GM23338 (cell line): ENCODE data around the gene MPEG1. TPM values are rescaled to one million over a fixed set of nuclear protein-coding genes. Genes with fewer than 3 reads are reported as not detected.

ENCODE experiments used
- ATAC-seq: fragments of 200-7000 bp; cut with Tn5 transposase; 3 replicates; pipeline ENCODE4 v1.9.1; 2020
- DNase-seq: peaks from one replicate; pipeline ENCODE4 v3.0.0-alpha.2; 2015; ENCODE audit warnings: low spot score
- H2AFZ ChIP-seq: fragments of 200-600 bp; sonication (generic); 2 replicates; pipeline ENCODE4 v1.8.0; 2016; ENCODE audit warnings: antibody characterized with exemption, mild to moderate bottlenecking, moderate library complexity
- H3F3A ChIP-seq: fragments of 200-600 bp; sonication (generic); replicated peaks from 2 replicates; pipeline ENCODE4 v1.8.0; 2017; ENCODE audit warnings: antibody characterized with exemption, mixed run types, low read depth
- H3K27ac ChIP-seq: fragments of 200-600 bp; sonication (generic); 2 replicates; pipeline ENCODE4 v1.6.1; 2016; ENCODE audit warnings: low read depth
- H3K27me3 ChIP-seq: fragments of 200-600 bp; sonication (generic); 2 replicates; pipeline ENCODE4 v1.8.0; 2016; ENCODE audit warnings: mild to moderate bottlenecking, mixed run types, moderate library complexity; ENCODE audit not compliant: insufficient read depth
- H3K36me3 ChIP-seq: fragments of 200-600 bp; sonication (generic); 2 replicates; pipeline ENCODE4 v1.8.0; 2016; ENCODE audit warnings: mild to moderate bottlenecking; ENCODE audit not compliant: insufficient read depth
- H3K4me1 ChIP-seq: fragments of 200-600 bp; sonication (generic); 2 replicates; pipeline ENCODE4 v1.8.0; 2016; ENCODE audit warnings: mild to moderate bottlenecking, moderate library complexity; ENCODE audit not compliant: insufficient read depth
- H3K4me2 ChIP-seq: fragments of 200-600 bp; sonication (generic); 2 replicates; pipeline ENCODE4 v1.7.1; 2017; ENCODE audit warnings: mixed run types
- H3K4me3 ChIP-seq: fragments of 200-600 bp; sonication (generic); 2 replicates; pipeline ENCODE4 v1.6.1; 2016; ENCODE audit warnings: mixed run types
- H3K79me2 ChIP-seq: fragments of 200-600 bp; sonication (generic); replicated peaks from 2 replicates; pipeline ENCODE4 v1.8.0; 2017; ENCODE audit warnings: mild to moderate bottlenecking; ENCODE audit not compliant: insufficient read depth
- H3K9me2 ChIP-seq: fragments of 200-600 bp; sonication (generic); 2 replicates; pipeline ENCODE4 v1.8.0; 2017; ENCODE audit not compliant: insufficient read depth
- H4K20me1 ChIP-seq: fragments of 200-600 bp; sonication (generic); replicated peaks from 2 replicates; pipeline ENCODE4 v1.8.0; 2017; ENCODE audit warnings: mild to moderate bottlenecking; ENCODE audit not compliant: insufficient read depth
- H3K27ac Mint-ChIP-seq: 2 replicates; pipeline ENCODE4 v1.8.0; 2020; ENCODE audit warnings: inconsistent platforms, mild to moderate bottlenecking, moderate library complexity, mixed read lengths
- H3K27me3 Mint-ChIP-seq: 3 replicates; pipeline ENCODE4 v1.8.0; 2022; ENCODE audit warnings: low read depth, mild to moderate bottlenecking, moderate library complexity, mixed read lengths, inconsistent platforms; ENCODE audit not compliant: insufficient read depth, poor library complexity
- H3K36me3 Mint-ChIP-seq: 3 replicates; pipeline ENCODE4 v1.8.0; 2021; ENCODE audit warnings: low read depth, mild to moderate bottlenecking, inconsistent platforms, moderate library complexity, mixed read lengths
- H3K4me1 Mint-ChIP-seq: 3 replicates; pipeline ENCODE4 v1.8.0; 2020; ENCODE audit warnings: mild to moderate bottlenecking, inconsistent platforms, mixed read lengths
- H3K4me3 Mint-ChIP-seq: 3 replicates; pipeline ENCODE4 v1.8.0; 2021; ENCODE audit warnings: moderate library complexity, mild to moderate bottlenecking, inconsistent platforms, mixed read lengths
- H3K9me3 Mint-ChIP-seq: 3 replicates; pipeline ENCODE4 v1.8.0; 2020; ENCODE audit warnings: moderate library complexity, mild to moderate bottlenecking, inconsistent platforms, mixed read lengths
- CREB1 ChIP-seq: fragments of 250-450 bp; sonication (Bioruptor Pico); IDR thresholded peaks from 2 replicates; pipeline ENCODE4 v1.5.0; 2020; ENCODE audit warnings: low read depth, mild to moderate bottlenecking, moderate library complexity
- CTCF ChIP-seq, 2 experiments: fragments of 200-600 bp in 1 of 2; sonication (generic) in 1 of 2; conservative IDR thresholded peaks; 2 replicates each; pipeline versions ENCODE4 v1.5.1 to v1.6.1; 2016 to 2017; ENCODE audit warnings: antibody characterized with exemption in 2 of 2, low read depth in 2 of 2, mild to moderate bottlenecking in 2 of 2, moderate library complexity in 1 of 2
- ETS1 ChIP-seq: IDR thresholded peaks from 2 replicates; pipeline ENCODE4 v1.6.1; 2016; ENCODE audit warnings: antibody characterized with exemption
- EZH2phosphoT487 ChIP-seq: fragments of 200-600 bp; sonication (generic); IDR thresholded peaks from one replicate; pipeline ENCODE4 v1.8.1; 2018; ENCODE audit warnings: antibody characterized with exemption; ENCODE audit not compliant: unreplicated experiment
- NANOG ChIP-seq: IDR thresholded peaks from 2 replicates; pipeline ENCODE4 v1.6.1; 2016; ENCODE audit warnings: antibody characterized with exemption, borderline replicate concordance
- POLR2AphosphoS5 ChIP-seq: IDR thresholded peaks from 2 replicates; pipeline ENCODE4 v1.6.1; 2016; ENCODE audit warnings: antibody characterized with exemption, low read depth
- REST ChIP-seq: IDR thresholded peaks from one replicate; pipeline ENCODE4 v1.6.1; 2018; ENCODE audit warnings: antibody characterized with exemption; ENCODE audit not compliant: unreplicated experiment
- ZNF114 ChIP-seq: fragments of 250-450 bp; sonication (Bioruptor Pico); IDR thresholded peaks from 2 replicates; pipeline ENCODE4 v1.5.0; 2020; ENCODE audit warnings: mild to moderate bottlenecking, moderate library complexity
- polyA plus RNA-seq: library from polyadenylated mRNA; unstranded; fragments of >200 nt; fragmentation: Nextera tagmentation; extraction: Ambion mirVana; gene quantifications from 2 replicates; pipeline ENCODE4 v1.2.1, GENCODE V29; 2016
- total RNA-seq: library from RNA; depleted of rRNA; stranded (reverse); fragments of >200 nt; shearing (Covaris generic); gene quantifications from 2 replicates; pipeline ENCODE4 v1.2.3, GENCODE V29; 2014

MPEG1 gene
- total and polyA plus RNA-seq, 2 experiments from 2014 or later, result not detected

- no peak for TF ChIP-seq CREB1 (CRISPR knock-in tag)
- no peak for TF ChIP-seq NANOG
- TF ChIP-seq CTCF (conservative IDR thresholded peaks at IDR 0.05; ENCODE audit: low read depth in 2 of 2), result no peak
- no peak for TF ChIP-seq ETS1
- no peak for TF ChIP-seq EZH2phosphoT487
- no peak for TF ChIP-seq ZNF114
- TF ChIP-seq REST, result no peak
Measured at GRCh38 chr11:59223611-59224010, 10.9 kb upstream of the MPEG1 start (continued).

DNA sequence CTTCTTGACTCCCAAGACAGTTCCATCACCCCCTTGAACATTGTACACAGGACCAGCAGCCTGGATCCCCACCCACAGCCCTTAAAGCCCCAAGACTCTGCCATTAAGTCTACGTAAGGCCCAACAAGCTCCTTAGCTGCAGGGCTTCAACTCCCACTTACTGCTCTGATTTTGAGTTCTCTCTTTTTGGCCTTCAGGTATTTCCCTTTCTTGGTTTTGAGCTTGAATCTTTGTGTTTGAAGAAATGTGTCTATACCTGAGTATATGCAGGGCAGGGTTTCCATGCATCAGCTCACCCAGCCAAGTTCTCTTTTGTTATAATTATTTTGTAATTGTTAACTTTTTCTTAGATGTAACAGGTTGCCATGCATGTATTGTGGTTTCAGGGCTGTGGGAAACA, 10.4 kb upstream of the MPEG1 start:
- Histone ChIP-seq H3K79me2 (no peaks in the 10 kb centered on the region), H3K4me1 (no peaks in the 10 kb centered on the region), H4K20me1 (no peaks in the 10 kb centered on the region), H3F3A (no peaks in the 10 kb centered on the region), H3K27ac (no peak overlapping the region), H3K36me3 (no peaks in the 10 kb centered on the region), H3K4me3 (no peak overlapping the region), H3K27me3 (no peaks in the 10 kb centered on the region), H3K9me2 (peaks cover 14% of the 10 kb centered on the region; the same call in 1 of the 2 replicates), H2AFZ (no peak overlapping the region), H3K4me2 (no peak overlapping the region)
- no peak overlapping the region for H3K4me3 Mint-ChIP-seq
- peaks cover 3% of the 10 kb centered on the region for H3K27me3 Mint-ChIP-seq
- H3K36me3 Mint-ChIP-seq, result no peaks in the 10 kb centered on the region
- H3K9me3 Mint-ChIP-seq, result no peaks in the 10 kb centered on the region
- DNase-seq (no peak), ATAC-seq (no peak)
- H3K27ac Mint-ChIP-seq, result no peak overlapping the region
- H3K4me1 Mint-ChIP-seq, result no peaks in the 10 kb centered on the region; the same call in 2 of the 3 replicates
- TF ChIP-seq POLR2AphosphoS5, result no peak
- TF ChIP-seq REST, result no peak
- TF ChIP-seq CREB1 (CRISPR knock-in tag), result no peak
- no peak for TF ChIP-seq ETS1
- no peak for TF ChIP-seq ZNF114
